ENCODE measurements around the gene CACNG6.
"Not testable (repeated sequence)": the region's sequence is repeated elsewhere in the genome, so short reads cannot be mapped to it uniquely, and the experiment has no call there.

The CACNG6 gene

GRCh38 chr19:53991224-53992113 lies at the start of gene CACNG6:
Gene CACNG6, plus strand, starts transcription at chr19:53991637. Its CDS starts 1,241 bp downstream, at chr19:53992878.
- DNase-seq, result no peak

GRCh38 chr19:53942001-53942786 lies 49.2 kb upstream of the CACNG6 start:
- DNase-seq, result no peak

- no peak for DNase-seq
Measured at GRCh38 chr19:53944416-53944815, 47.0 kb upstream of the CACNG6 start.

- DNase-seq, result no peak
Measured at GRCh38 chr19:53944933-53945332, 46.5 kb upstream of the CACNG6 start.

GRCh38 chr19:53945441-53945840 lies 46.0 kb upstream of the CACNG6 start:
- DNase-seq, result no peak

GRCh38 chr19:53945998-53946397 lies 45.4 kb upstream of the CACNG6 start:
- DNase-seq, result no peak

- no peak for DNase-seq
Measured at GRCh38 chr19:53947624-53948023, 43.8 kb upstream of the CACNG6 start.

- DNase-seq, result not testable (repeated sequence)
Measured at GRCh38 chr19:53948611-53949010, 42.8 kb upstream of the CACNG6 start.

- DNase-seq, result no peak
Measured at GRCh38 chr19:53951436-53951835, 40.0 kb upstream of the CACNG6 start.

- DNase-seq, result no peak
Measured at GRCh38 chr19:53951947-53952346, 39.5 kb upstream of the CACNG6 start.

GRCh38 chr19:53953383-53953782 lies 38.1 kb upstream of the CACNG6 start:
- DNase-seq, result no peak

GRCh38 chr19:53957448-53958167 lies 33.8 kb upstream of the CACNG6 start:
- DNase-seq, result no peak

- DNase-seq, result no peak
Measured at GRCh38 chr19:53958168-53958571, 33.3 kb upstream of the CACNG6 start.

- DNase-seq, result no peak
Measured at GRCh38 chr19:53958823-53959757, 32.3 kb upstream of the CACNG6 start.

- DNase-seq, result no peak
Measured at GRCh38 chr19:53960187-53960586, 31.2 kb upstream of the CACNG6 start.

GRCh38 chr19:53960886-53961285 lies 30.6 kb upstream of the CACNG6 start:
- DNase-seq, result no peak

- DNase-seq, result no peak
Measured at GRCh38 chr19:53961523-53962356, 29.7 kb upstream of the CACNG6 start.

- DNase-seq, result no peak
Measured at GRCh38 chr19:53962887-53963431, 28.5 kb upstream of the CACNG6 start, which contains the start of gene CACNG8. Gene CACNG8, plus strand, starts transcription at chr19:53962937.

- DNase-seq, result no peak
Measured at GRCh38 chr19:53965091-53965490, 26.3 kb upstream of the CACNG6 start.

GRCh38 chr19:53966931-53967330 lies 24.5 kb upstream of the CACNG6 start:
- DNase-seq, result no peak

- no peak for DNase-seq
Measured at GRCh38 chr19:53969366-53969765, 22.1 kb upstream of the CACNG6 start.
